ENCODE data around the gene GOLGA1. TPM values are rescaled to one million over a fixed set of nuclear protein-coding genes. Genes with fewer than 3 reads are reported as not detected.

GOLGA1 gene
- total and polyA plus RNA-seq, 9 of the 15 experiments (the other 6 are each of a cell fraction or from before 2014, with no cell fraction given), result 2.9 to 15.9 (median 8.5) TPM

GRCh38 chr9:124861342-124862229 lies 79.3 kb downstream of the GOLGA1 start, which contains the start of the genes ARPC5L and RPL35 (continued):
- TF ChIP-seq GTF3C2 (IDR thresholded peaks at IDR 0.05; ENCODE audit: borderline replicate concordance, extremely low read depth, insufficient read length) (no peak), SUPT5H (IDR thresholded peaks at IDR 0.05) (peak; percentile 97), JUNB (CRISPR knock-in tag; conservative IDR thresholded peaks at IDR 0.05) (no peak), ZNF23 (CRISPR knock-in tag; IDR thresholded peaks at IDR 0.05) (no peak), CHD2 (IDR thresholded peaks at IDR 0.05; ENCODE audit: low read depth, low read length) (peak; percentile 29; the same call in 1 of the 2 replicates), DACH1 (IDR thresholded peaks at IDR 0.05; ENCODE audit: partially characterized antibody) (peak; percentile 85), SETDB1 (IDR thresholded peaks at IDR 0.05; ENCODE audit: low read length) (no peak), GABPB2 (CRISPR knock-in tag; conservative IDR thresholded peaks at IDR 0.05) (no peak), NEUROD1 (IDR thresholded peaks at IDR 0.05; ENCODE audit: borderline replicate concordance, low read depth, low read length, partially characterized antibody) (peak; percentile 62), KLF13 (tag; IDR thresholded peaks at IDR 0.05; ENCODE audit: borderline replicate concordance, low read depth) (peak; percentile 61; the same call in 1 of the 2 replicates), NR2C2 (CRISPR knock-in tag; IDR thresholded peaks at IDR 0.05) (peak; percentile 99), NR2C2 (tag; IDR thresholded peaks at IDR 0.05) (peak; percentile 100), RNF2 (IDR thresholded peaks at IDR 0.05) (no peak), ZNF165 (CRISPR knock-in tag; IDR thresholded peaks at IDR 0.05; ENCODE audit: borderline replicate concordance) (no peak), HMGN3 (IDR thresholded peaks at IDR 0.05; ENCODE audit: borderline replicate concordance, extremely low read depth, insufficient read length, low read depth, low read length) (peak; percentile 94), MYNN (IDR thresholded peaks at IDR 0.05) (no peak), MYNN (CRISPR knock-in tag; IDR thresholded peaks at IDR 0.05) (no peak), HES1 (IDR thresholded peaks at IDR 0.05; ENCODE audit: low read depth) (no peak), GABPB1 (CRISPR knock-in tag; IDR thresholded peaks at IDR 0.05) (peak; percentile 99), FOXO4 (CRISPR knock-in tag; IDR thresholded peaks at IDR 0.05) (no peak), XRCC5 (IDR thresholded peaks at IDR 0.05; ENCODE audit: low read depth, low read length) (peak; percentile 42; the same call in 1 of the 2 replicates), U2AF1 (optimal IDR thresholded peaks at IDR 0.05; ENCODE audit: low read depth, low read length) (peak; percentile 96), MCM7 (IDR thresholded peaks at IDR 0.05) (no peak), MAFK (IDR thresholded peaks at IDR 0.05; ENCODE audit: low read length) (0 out of 2 replicates have a peak, but pooled peaks have one; percentile 3), PURB (CRISPR knock-in tag; IDR thresholded peaks at IDR 0.05; ENCODE audit: low read depth) (no peak), ZNF408 (CRISPR knock-in tag; IDR thresholded peaks at IDR 0.05; ENCODE audit: low read depth) (no peak)
